ENCODE measurements around the gene PKDREJ.
A peak's percentile ranks its signal among the peaks of the same experiment; 100 is the strongest.
"Not testable (repeated sequence)": the region's sequence is repeated elsewhere in the genome, so short reads cannot be mapped to it uniquely, and the experiment has no call there.

The PKDREJ gene

DNA sequence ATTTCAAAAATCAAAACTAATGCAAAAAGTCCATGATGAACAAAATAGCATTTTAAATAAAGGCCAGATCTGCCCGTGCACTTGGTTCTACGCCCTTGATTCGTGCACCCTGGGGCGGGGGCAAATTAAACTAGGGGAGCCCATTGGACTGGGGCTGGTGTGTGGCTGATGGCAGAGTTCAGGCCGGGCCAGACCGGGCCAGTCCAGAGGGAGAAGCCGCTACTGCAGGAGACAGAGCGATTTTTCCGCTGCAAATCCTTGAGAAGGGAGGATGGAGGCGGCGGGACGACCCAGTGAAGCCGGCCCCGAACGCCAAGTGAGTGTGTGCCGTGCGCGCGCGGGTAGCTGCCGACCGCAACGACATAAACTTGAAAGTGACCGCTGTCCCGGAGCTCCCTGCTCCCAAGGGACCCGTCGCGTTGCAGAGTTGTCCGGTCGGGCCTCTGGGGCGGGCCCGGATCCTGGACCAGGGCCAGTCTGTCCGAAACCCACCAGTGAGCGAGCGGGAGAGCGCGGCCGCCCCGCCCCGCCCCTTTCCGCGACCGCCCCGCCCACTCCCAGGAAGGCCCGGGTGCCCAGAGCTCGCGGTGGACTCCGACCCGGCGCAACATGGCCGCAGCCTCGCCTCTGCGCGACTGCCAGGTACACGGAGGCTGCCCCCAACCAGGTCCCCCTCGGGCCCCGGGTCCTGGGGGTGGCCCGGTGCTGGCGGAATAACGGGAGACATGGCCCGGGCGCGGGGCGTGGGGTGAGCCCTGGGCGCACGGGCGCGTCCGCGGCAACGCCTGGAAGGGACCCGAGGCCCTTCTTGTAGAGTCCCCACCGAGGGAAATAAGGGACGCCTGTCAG, 4.5 kb upstream of the PKDREJ start, which contains the start of gene TTC38:
TSS of gene TTC38 (plus strand) at position 578 of the 849 bp plus-strand sequence. CDS start at position 610, 32 bp downstream.
- DNase-seq (ENCODE audit: low read depth), result no peak

DNA sequence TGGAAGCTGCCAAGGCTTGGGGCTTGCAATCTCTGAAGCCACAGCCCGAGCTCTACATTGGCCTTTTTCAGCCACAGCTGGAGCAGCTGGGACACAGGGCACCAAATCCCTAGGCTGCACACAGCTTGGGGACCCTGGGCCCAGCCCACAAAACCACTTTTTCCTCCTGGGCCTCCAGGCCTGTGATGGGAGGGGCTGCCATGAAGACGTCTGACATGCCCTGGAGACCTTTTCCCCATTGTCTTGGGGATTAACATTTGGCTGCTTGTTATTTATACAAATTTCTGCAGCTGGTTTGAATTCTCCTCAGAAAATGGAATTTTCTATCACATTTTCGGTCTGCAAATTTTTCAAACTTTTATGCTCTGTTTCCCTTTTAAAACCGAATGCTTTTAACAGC, 2.5 kb upstream of the PKDREJ start:
- DNase-seq (ENCODE audit: low read depth), result not testable (repeated sequence)

DNA sequence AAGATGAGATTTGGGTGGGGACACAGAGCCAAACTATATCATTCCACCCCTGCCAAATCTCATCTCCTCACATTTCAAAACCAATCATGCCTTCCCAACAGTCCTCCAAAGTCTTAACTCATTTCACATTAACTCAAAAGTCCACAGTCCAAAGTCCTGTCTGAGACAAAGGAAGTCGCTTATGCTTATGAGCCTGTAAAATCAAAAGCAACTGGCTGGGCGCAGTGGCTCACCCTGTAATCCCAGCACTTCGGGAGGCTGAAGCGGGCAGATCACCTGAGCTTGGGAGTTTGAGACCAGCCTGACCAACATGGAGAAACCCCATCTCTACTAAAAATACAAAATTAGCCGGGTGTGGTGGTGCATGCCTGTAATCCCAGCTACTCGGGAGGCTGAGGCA, 1.4 kb upstream of the PKDREJ start:
- DNase-seq (ENCODE audit: low read depth), result not testable (repeated sequence)

DNA sequence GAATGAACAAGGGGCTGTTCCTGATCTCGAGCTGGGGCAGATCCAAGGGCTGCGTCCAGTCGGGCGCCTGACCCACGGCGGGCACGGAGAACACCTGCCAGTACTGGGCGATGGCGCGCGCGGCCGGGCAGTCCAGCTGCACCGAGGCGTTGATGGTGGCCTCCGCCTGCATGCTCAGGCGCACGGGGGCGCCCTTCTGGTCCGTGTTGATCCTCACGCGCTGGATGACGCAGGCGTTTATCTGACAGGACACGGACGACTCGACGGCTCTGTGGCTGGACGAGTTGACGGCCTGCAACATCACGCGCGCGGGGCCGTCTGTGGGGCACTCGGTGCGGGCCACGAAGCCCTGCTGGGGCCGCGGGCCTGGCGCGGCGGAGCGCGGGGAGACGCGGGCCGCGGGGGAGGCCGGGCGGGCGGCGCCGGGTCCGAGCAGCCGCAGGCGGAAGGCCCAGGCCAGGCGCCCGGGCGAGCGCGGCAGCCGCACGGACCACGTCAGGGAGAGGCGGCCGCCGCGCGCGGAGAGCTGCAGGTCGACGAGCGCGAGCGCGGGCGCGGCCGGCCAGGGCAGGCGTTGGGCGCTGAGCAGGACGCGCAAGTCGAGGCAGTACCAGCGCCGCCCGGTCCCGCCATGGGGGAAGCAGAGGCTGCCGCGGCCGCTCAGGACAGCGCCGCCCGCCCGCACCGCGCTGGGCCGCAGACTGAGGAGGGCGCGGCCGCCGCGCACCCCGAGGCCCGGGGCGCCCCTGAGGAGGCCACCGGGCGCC, 511 bp downstream of the PKDREJ start:
- DNase-seq (ENCODE audit: low read depth), result no peak

DNA sequence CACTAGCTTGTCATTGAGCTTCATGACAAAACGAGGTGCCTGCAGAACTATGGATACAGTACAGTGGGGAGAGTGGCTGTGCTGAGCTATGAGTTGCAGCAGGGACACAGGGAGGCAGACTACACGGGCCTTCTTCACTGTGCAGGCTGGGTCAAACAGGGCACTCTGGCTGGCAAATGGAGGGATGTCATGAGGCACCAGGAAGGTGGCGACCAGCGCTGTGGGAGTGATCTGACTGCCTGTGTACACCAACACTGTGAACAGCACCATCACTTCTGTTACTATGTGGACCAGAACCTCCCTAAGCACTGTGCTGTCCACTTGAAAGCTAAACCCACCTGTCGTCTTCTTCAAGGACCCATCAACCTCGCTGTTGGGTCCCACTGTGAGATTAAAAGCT, 3.1 kb downstream of the PKDREJ start:
- no peak for DNase-seq (ENCODE audit: low read depth)

DNA sequence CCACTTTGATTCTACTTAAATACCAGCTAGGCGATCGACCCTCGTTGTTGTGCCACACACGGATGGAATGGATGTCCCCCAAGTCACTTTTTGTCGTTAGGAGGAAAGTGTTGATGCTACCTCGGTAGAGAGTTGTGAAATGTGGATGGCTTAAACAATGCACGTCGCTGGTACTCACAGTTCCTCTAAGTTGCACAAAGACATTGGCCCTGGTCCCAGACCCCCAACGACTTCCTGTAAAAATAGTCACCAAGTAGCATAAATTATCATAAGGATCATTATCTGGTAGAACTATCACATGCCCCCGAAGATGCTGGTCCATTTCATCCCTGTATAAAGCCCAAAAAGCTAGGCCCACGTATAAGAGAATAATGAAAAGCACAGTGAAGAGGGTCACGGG, 3.8 kb downstream of the PKDREJ start:
- DNase-seq (ENCODE audit: low read depth), result no peak

DNA sequence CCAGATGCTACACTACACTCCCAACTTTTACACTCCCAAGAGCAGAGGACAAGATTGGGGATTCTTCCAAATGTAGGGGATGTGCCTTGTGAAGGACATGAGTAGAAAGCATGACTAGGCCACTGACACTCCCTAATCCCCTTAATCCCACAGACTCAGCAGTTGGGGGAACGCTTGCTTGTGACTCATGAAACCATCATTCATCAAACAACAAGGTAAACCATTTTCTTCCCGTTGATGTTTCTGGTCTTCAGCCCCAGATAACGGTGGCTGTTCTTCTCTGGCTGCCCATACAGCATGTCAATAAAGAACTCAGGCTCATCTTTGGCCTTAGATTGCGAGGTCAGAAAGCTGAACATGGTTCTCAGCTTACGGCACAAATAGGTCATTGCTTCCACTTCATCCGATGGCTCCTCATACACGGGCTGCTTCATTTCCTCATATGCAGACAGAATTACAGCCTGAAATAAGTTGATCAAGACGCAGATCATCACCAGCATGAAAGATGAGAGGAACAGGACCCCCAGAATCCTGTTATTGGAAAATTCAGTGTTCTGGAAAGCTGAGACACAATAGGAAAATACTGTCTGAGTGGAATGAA, 6.7 kb downstream of the PKDREJ start:
- no peak for DNase-seq (ENCODE audit: low read depth)

DNA sequence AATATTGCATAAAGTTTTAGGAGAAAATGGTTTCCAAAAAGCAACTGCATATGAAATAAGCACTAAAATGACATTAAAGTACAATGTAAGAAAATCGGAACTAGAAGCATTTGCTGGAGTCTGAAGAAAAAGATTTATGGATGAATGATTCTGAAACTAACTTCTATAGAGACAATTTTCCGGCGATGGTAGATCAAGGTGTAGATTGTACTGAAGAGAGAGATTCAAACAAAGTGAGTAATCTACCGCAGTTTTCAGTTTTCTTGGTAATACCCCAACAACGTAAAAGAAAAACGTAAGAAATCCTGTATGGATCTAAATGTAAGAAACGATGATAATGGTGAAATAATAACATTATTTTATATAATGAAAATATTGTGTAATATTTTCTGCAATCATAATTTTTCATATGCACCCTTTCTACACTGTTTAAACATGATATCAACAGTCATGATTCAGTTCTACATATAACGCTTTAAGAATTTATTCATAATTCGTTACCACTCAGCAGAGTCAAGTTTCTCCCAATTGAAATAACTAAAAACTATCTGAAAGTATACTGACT, 11.2 kb downstream of the PKDREJ start:
- no peak for DNase-seq (ENCODE audit: low read depth)

DNA sequence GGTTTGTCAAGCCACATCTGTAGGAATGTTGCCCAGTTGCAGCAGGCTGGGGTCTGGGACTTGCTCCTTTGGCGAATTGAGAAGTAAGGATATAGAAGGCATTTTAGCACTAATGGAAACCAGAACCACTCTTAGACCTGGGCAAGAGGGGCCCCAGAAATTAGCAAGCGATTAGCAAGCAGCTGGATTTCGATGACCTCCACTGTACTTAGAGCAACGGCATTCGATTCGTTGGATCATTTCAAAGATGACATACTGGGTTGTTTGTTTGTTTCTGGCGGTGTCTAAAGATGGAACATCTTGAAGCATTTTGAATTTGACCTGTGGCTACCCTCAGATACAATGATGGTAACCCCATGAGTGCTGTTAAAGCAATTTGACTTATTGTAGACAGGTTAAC, 11.9 kb downstream of the PKDREJ start:
- no peak for DNase-seq (ENCODE audit: low read depth)

DNA sequence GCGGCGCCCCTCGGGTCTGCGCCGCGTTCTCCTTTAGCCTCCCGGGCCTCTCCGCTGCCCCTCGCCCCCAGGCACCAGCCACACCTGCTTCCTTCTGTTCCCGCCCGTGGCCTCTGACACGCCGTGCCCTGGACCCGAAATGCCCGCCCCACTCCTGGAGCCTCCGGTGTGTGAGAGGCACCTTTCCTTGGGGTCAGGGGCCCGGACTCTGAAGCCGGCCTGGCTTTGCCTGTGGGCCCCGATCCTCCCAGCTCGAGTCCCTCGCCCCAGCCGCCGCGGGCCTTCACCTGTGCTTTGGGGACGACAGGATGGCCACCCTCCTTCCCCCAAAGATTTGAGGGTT, 12.4 kb downstream of the PKDREJ start:
- no peak for DNase-seq (ENCODE audit: low read depth)

DNA sequence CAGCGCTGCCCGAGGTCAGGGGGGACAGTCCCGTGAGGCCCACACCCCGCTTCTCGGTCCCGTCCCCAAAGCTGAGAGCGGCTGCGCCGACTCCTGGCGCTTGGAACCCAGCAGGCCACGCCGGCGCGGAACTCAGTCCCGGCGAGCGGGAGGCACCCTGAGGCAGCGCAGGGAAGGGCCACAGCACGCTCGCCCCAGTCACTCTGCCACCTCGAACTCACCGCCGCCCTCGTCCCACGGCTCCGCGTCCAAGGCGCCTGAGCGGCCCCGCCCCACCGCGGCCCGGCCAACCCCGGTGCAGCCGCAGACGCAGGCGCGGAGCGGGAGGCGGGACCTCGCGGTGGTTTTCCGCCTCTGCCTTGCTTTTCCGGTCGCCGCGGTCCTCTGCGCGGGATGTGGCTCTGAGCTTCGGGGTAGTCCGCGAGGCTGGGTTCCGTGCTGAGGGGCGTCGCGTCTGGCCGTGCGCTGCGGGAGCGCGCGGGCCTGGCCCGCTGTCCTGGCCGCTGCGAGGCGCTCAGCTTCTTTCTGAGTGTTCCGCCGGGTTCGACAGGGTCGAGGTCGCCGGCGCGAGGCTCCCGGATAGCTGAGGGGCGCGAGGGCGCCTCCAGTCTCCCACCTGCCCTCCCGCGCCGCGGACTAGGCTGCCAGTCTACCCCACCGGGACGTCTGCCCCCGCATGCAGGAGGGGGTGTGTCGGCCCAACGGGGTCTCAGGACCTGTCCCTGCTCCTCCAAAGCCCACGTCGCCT, 12.9 kb downstream of the PKDREJ start, which contains the start of gene CDPF1:
TSS of gene CDPF1 (minus strand) at position 259 of the 748 bp plus-strand sequence. CDS start 2,009 bp downstream, outside the sequence.
- DNase-seq (ENCODE audit: low read depth), result peak; percentile 87

DNA sequence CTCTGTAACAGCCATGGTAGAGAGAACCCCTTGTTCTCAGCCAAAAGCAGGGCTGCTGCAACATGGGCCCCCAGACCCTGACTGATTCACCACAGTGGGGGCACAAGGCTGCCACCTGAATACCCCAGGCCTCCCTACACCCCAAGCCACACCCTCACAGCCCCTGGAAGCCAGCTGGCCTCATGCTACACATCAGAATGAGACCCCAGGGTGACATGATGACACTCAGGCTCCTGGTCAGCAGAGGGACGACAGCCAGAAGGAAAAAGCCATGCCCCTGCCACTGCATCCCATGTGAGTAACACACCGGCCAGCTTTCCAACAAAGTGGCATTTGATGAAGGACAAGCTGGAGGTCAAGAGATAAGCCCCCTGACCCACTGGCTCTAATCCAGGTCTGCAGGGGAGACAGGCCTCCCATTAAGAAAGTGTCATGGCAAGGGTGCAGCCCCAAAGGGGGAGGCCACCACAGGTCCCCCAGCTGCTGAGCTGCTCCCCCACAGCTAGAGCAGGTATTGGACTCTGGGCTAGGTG, 15.6 kb downstream of the PKDREJ start:
- no peak for DNase-seq (ENCODE audit: low read depth)

DNA sequence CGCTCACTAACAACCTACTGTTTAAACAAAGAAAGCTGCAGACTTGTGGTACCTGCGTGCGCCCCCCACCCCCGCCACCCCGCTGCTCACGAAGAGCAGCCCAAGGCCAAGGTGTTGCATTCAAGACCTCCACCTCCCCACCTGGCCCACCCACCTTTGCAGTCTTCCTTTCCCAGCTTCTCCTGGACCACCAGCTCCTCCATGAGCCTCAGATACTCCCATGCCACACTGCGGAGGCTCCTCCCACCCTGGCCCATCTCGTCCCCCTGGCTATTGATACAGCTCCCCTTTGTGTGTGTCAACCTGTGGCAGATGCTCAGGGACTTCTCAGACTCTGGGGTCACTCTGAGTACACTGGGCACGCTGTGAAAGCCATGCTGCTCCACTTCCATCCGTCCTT, 17.0 kb downstream of the PKDREJ start:
- no peak for DNase-seq (ENCODE audit: low read depth)

DNA sequence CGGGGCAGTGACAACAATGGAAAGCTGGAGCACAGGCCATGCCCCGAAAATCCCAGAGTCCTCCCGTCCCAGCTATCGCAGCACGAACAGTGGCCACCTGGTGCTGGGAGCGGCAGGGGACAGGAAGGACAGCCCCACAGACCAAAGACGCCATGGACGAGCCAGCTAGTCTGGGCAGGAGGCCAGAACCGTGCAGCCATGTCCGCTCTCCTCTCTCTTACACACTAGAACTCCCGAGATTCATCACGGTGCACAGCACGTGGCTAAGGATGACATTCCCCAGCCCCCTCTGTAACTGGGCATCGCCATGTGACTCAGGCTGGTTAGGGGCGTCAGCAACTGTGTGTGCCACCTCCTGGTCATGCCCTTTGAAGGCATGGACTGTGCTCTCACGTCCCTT, 17.6 kb downstream of the PKDREJ start:
- DNase-seq (ENCODE audit: low read depth), result no peak

DNA sequence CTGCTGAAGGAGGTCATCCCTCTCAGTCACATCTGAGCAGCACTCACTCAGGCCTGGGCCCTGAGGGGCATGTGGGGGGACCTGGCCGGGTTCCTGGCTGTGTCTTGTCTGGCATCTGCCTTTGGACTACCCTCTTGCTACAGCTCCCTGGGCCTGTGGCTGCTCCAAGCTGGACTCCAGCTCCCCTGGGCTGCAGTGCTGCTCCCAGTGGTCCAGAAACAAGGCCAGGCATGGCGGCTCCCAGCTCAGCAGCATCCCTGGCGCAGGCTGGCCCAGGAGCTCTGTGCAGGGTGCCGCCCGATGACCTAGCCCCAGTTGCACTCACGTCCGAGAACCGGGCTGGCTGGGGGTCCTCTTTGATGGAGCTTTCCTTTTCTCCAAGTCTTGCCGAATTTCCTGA, 18.4 kb downstream of the PKDREJ start:
- no peak for DNase-seq (ENCODE audit: low read depth)

DNA sequence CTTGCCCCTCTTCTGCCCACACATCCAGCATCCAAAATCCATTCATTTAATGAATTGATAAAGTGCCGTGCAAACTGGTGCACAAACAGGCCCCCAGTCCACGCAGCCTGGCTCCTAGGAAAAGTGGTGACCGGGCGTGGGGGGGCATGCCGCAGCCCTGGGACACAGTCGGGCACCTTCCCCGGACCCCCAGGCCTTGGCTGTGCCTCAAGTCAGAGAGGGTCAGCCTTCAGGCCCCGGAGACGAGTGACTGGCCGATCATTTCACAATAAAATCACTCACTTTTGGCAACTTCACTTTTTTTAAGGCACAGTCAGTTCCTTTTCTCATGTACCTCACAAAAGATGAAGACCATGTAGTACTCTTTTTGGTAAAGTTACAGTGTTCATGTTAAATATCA, 21.1 kb downstream of the PKDREJ start:
- no peak for DNase-seq (ENCODE audit: low read depth)

DNA sequence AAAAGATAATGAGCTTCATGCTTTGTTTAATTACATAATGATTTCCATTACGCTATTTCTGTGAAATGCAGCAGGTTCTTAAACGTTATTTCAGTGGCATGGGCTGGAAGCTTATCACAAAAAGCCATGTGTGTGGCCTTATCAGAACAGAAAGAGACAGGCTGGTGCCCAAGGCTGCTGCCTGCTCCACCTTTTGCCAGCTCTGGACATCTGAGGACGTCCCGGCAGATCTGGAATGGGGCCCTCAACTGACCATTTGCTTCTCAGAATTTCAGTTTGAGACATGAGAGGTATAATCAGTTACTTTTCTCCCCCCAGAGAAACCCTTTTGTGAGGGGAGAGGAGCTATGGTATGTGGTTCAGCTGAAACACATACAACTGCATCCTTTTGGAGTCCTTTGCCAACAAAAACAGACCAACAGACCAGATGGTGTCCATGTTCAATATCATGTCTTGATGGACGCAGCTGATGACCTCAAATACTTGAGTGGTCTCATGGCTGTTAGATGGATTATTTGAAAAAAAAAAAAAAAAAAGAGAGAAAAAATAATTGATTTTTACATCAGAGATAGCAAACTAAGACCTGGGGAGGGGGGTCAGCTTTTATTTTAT, 21.6 kb downstream of the PKDREJ start:
- DNase-seq (ENCODE audit: low read depth), result no peak

DNA sequence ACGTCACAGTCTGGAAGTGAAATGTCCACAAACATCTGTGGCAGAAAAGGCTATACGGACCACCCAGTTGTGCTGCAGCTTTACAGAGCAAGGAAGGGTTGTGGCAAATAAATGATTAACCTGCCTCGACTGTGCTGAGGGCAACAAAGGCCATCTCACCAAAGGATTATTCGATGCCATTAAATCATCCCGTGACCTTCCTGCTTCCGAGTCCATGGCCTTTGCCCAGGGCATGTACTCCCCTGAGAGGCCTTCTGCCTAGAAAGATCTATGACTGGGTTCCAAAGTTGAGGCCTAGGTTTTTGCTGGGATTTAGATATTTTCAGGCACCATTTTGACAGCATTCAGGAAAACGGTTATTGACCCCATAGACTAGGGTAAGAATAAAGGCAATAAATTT, 22.2 kb downstream of the PKDREJ start:
- no peak for DNase-seq (ENCODE audit: low read depth)

DNA sequence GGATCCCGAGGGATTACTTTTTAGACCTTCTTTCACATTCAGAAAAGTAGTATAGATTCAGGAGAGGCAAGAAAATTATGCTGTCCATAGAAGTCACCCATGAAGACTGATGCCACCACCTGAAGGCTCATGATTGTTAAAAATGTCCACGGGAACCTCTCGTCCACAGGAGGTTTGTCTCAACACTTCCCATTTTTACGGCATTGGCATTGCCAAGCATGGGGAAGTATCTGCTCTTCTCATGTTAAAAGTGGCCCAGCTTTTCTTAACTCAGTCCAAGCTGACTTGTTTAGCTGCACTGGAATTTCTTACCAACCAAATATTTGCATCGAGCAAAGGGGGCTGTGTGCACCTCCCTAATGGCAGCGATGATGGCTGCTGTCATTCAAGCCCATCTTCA, 22.6 kb downstream of the PKDREJ start:
- DNase-seq (ENCODE audit: low read depth), result no peak

DNA sequence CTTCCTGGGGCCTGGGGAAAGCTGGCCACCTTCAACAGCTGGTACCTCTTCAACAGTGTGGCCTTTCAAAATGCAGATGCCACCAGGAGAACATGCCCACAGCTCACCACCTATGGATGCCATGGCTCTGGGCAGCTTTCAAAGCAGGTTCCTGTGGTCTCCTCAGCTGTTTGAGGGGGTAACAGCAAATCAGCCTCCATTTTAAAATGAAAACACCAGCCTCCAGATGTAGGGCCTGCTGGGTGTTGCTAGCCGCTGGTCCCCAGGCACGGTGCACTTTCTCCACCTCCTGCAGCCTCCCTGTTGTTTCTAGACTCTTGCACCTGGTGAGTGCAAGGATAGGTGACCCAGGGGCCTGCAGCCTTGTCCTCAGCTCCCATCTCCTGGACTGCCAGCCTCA, 23.1 kb downstream of the PKDREJ start:
- no peak for DNase-seq (ENCODE audit: low read depth)
